ENCODE measurements around the gene SLC38A1. TPM values are rescaled to one million over a fixed set of nuclear protein-coding genes. Genes with fewer than 3 reads are reported as not detected.
A peak's percentile ranks its signal among the peaks of the same experiment; 100 is the strongest.
"Not testable (repeated sequence)": the region's sequence is repeated elsewhere in the genome, so short reads cannot be mapped to it uniquely, and the experiment has no call there.

Gene SLC38A1
- total RNA-seq, 1 donor from 2014 or later: 140 TPM

- DNase-seq (ENCODE audit: missing footprints): no peak
- intact Hi-C loops (cut with DNase I): no loop called here
Measured at GRCh38 chr12:46217541-46218321, 51.1 kb downstream of the SLC38A1 start.

GRCh38 chr12:46214668-46215436, 54.0 kb downstream of the SLC38A1 start:
- intact Hi-C loops (cut with DNase I): no loop called here
- no peak for ATAC-seq
- no peak for DNase-seq (ENCODE audit: missing footprints)

More at GRCh38 chr12:46217541-46218321, 51.1 kb downstream of the SLC38A1 start:
- no peak for ATAC-seq

- DNase-seq (ENCODE audit: missing footprints) (no peak), ATAC-seq (no peak)
- intact Hi-C loops (cut with DNase I): no loop called here
Measured at GRCh38 chr12:46212108-46212982, 56.5 kb downstream of the SLC38A1 start.

GRCh38 chr12:46210873-46211439, 57.9 kb downstream of the SLC38A1 start:
- DNase-seq (ENCODE audit: missing footprints) (no peak), ATAC-seq (no peak)
- intact Hi-C loops (cut with DNase I): loop anchor here (1.0 kb wide), 1 partner anchor 54 kb away; no protein-coding TSS in a partner anchor

GRCh38 chr12:46209914-46210872, 58.6 kb downstream of the SLC38A1 start:
- DNase-seq (ENCODE audit: missing footprints): no peak
- ATAC-seq: peak; percentile 86
- intact Hi-C loops (cut with DNase I): loop anchor here (1.0 to 5.0 kb wide), 2 partner anchors 55 to 157 kb away; no protein-coding TSS in a partner anchor

- no peak for DNase-seq (ENCODE audit: missing footprints)
- intact Hi-C loops (cut with DNase I): loop anchor here (5.0 kb wide), 1 partner anchor 158 kb away; no protein-coding TSS in a partner anchor
- no peak for ATAC-seq
Measured at GRCh38 chr12:46209170-46209569, 59.7 kb downstream of the SLC38A1 start.

- DNase-seq (ENCODE audit: missing footprints) (no peak), ATAC-seq (no peak)
- intact Hi-C loops (cut with DNase I): loop anchor here (5.0 kb wide), 1 partner anchor 159 kb away; no protein-coding TSS in a partner anchor
Measured at GRCh38 chr12:46208370-46208769, 60.5 kb downstream of the SLC38A1 start.

- DNase-seq (ENCODE audit: missing footprints) (no peak), ATAC-seq (no peak)
- intact Hi-C loops (cut with DNase I): loop anchor here (5.0 kb wide), 1 partner anchor 160 kb away; no protein-coding TSS in a partner anchor
Measured at GRCh38 chr12:46207644-46208043, 61.2 kb downstream of the SLC38A1 start.

GRCh38 chr12:46206471-46206870, 62.4 kb downstream of the SLC38A1 start:
- ATAC-seq (no peak), DNase-seq (ENCODE audit: missing footprints) (no peak)
- intact Hi-C loops (cut with DNase I): loop anchor here (5.0 kb wide), 1 partner anchor 161 kb away; no protein-coding TSS in a partner anchor

GRCh38 chr12:46205294-46205693, 63.5 kb downstream of the SLC38A1 start:
- ATAC-seq: no peak
- no peak for DNase-seq (ENCODE audit: missing footprints)
- intact Hi-C loops (cut with DNase I): loop anchor here (5.0 kb wide), 1 partner anchor 162 kb away; no protein-coding TSS in a partner anchor

- ATAC-seq: no peak
- DNase-seq (ENCODE audit: missing footprints): no peak
- intact Hi-C loops (cut with DNase I): no loop called here
Measured at GRCh38 chr12:46201284-46201789, 67.5 kb downstream of the SLC38A1 start.

GRCh38 chr12:46200551-46200950, 68.3 kb downstream of the SLC38A1 start:
- ATAC-seq (no peak), DNase-seq (ENCODE audit: missing footprints) (no peak)
- intact Hi-C loops (cut with DNase I): no loop called here

GRCh38 chr12:46198913-46199312, 69.9 kb downstream of the SLC38A1 start:
- ATAC-seq: no peak
- no peak for DNase-seq (ENCODE audit: missing footprints)
- intact Hi-C loops (cut with DNase I): no loop called here

- DNase-seq (ENCODE audit: missing footprints) (no peak), ATAC-seq (no peak)
- intact Hi-C loops (cut with DNase I): no loop called here
Measured at GRCh38 chr12:46197883-46198282, 71.0 kb downstream of the SLC38A1 start.

GRCh38 chr12:46190533-46190932, 78.3 kb downstream of the SLC38A1 start:
- DNase-seq (ENCODE audit: missing footprints); ATAC-seq; intact Hi-C loops (cut with DNase I): not testable (repeated sequence)

GRCh38 chr12:46188170-46188569, 80.7 kb downstream of the SLC38A1 start:
- ATAC-seq (no peak), DNase-seq (ENCODE audit: missing footprints) (no peak)
- intact Hi-C loops (cut with DNase I): no loop called here

- no peak for DNase-seq (ENCODE audit: missing footprints)
- intact Hi-C loops (cut with DNase I): no loop called here
- peak; percentile 31 for ATAC-seq
Measured at GRCh38 chr12:46187023-46187422, 81.8 kb downstream of the SLC38A1 start.

Data from Right ventricle myocardium inferior (tissue), 1 donor.